WTC11 (cell line): ENCODE data around the gene AGFG2. TPM values are rescaled to one million over a fixed set of nuclear protein-coding genes. Genes with fewer than 3 reads are reported as not detected.

Experiments
- ATAC-seq: fragments of 200-7000 bp; cut with Tn5 transposase; 2 replicates; pipeline ENCODE4 v1.10.0; 2021; ENCODE audit warnings: mild to moderate bottlenecking, moderate library complexity
- CTCF ChIA-PET: fragments of 300-600 bp; sonication (Branson Sonifier 250); formaldehyde crosslinking; loops from one replicate; lab custom pipeline; 2021; ENCODE audit warnings: antibody characterized with exemption; lab: Charles Lee
- POLR2A ChIA-PET: fragments of 350-600 bp; sonication (Branson Sonifier 250); formaldehyde crosslinking; loops from one replicate; lab custom pipeline; 2021; ENCODE audit warnings: antibody characterized with exemption; lab: Charles Lee
- DNase-seq: peaks from one replicate; pipeline ENCODE4 v3.0.0; 2021; ENCODE audit warnings: low spot score
- H3K27ac Mint-ChIP-seq: 2 replicates; pipeline ENCODE4 v1.8.0; 2021; ENCODE audit warnings: mixed read lengths
- H3K27me3 Mint-ChIP-seq: 2 replicates; pipeline ENCODE4 v1.8.0; 2021; ENCODE audit warnings: low read depth, mild to moderate bottlenecking, moderate library complexity, mixed read lengths
- H3K36me3 Mint-ChIP-seq: 2 replicates; pipeline ENCODE4 v1.8.0; 2021; ENCODE audit warnings: mixed read lengths
- H3K4me1 Mint-ChIP-seq: 2 replicates; pipeline ENCODE4 v1.8.0; 2022; ENCODE audit warnings: mixed read lengths
- H3K4me3 Mint-ChIP-seq: 2 replicates; pipeline ENCODE4 v1.8.0; 2021; ENCODE audit warnings: mild to moderate bottlenecking, moderate library complexity, mixed read lengths
- H3K9me3 Mint-ChIP-seq: 2 replicates; pipeline ENCODE4 v1.8.0; 2021; ENCODE audit warnings: mixed read lengths
- CREB1 ChIP-seq: sonication (generic); formaldehyde crosslinking; IDR thresholded peaks from 2 replicates; pipeline ENCODE4 v1.8.0; 2023; ENCODE audit warnings: mild to moderate bottlenecking, missing genetic modification reagents
- CREM ChIP-seq: sonication (generic); formaldehyde crosslinking; IDR thresholded peaks from 2 replicates; pipeline ENCODE4 v1.8.1; 2022; ENCODE audit warnings: mild to moderate bottlenecking, missing genetic modification reagents, moderate library complexity
- CTCF ChIP-seq: fragments of 200-600 bp; IDR thresholded peaks from 2 replicates; pipeline ENCODE4 v1.8.0; 2022; ENCODE audit warnings: antibody characterized with exemption
- FOXK1 ChIP-seq: sonication (generic); formaldehyde crosslinking; IDR thresholded peaks from 2 replicates; pipeline ENCODE4 v1.8.0; 2022; ENCODE audit warnings: mild to moderate bottlenecking, moderate library complexity, missing genetic modification reagents
- GABPB1 ChIP-seq: sonication (generic); formaldehyde crosslinking; IDR thresholded peaks from 2 replicates; pipeline ENCODE4 v1.8.1; 2023; ENCODE audit warnings: mild to moderate bottlenecking, missing genetic modification reagents
- MAX ChIP-seq: sonication (generic); formaldehyde crosslinking; IDR thresholded peaks from 2 replicates; pipeline ENCODE4 v1.8.0; 2022; ENCODE audit warnings: mild to moderate bottlenecking, missing genetic modification reagents
- NFATC4 ChIP-seq: fragments of 250-450 bp; sonication (Bioruptor Pico); IDR thresholded peaks from 2 replicates; pipeline ENCODE4 v1.9.0; 2021; ENCODE audit warnings: mild to moderate bottlenecking
- NR1H2 ChIP-seq: sonication (generic); formaldehyde crosslinking; IDR thresholded peaks from 2 replicates; pipeline ENCODE4 v1.9.0; 2021; ENCODE audit warnings: mild to moderate bottlenecking, moderate library complexity, missing genetic modification reagents
- OVOL2 ChIP-seq: fragments of 250-450 bp; sonication (Bioruptor Pico); IDR thresholded peaks from 2 replicates; pipeline ENCODE4 v1.9.0; 2021; ENCODE audit warnings: mild to moderate bottlenecking, borderline replicate concordance
- PRRX2 ChIP-seq: fragments of 250-450 bp; sonication (Bioruptor Pico); IDR thresholded peaks from 2 replicates; pipeline ENCODE4 v1.8.0; 2021; ENCODE audit warnings: mild to moderate bottlenecking
- RORB ChIP-seq: fragments of 250-450 bp; sonication (Bioruptor Pico); IDR thresholded peaks from 2 replicates; pipeline ENCODE4 v1.9.0; 2021; ENCODE audit warnings: mild to moderate bottlenecking
- SOX15 ChIP-seq: fragments of 250-450 bp; sonication (Bioruptor Pico); IDR thresholded peaks from 2 replicates; pipeline ENCODE4 v1.9.0; 2021; ENCODE audit warnings: mild to moderate bottlenecking
- SP1 ChIP-seq: sonication (generic); formaldehyde crosslinking; conservative IDR thresholded peaks from 2 replicates; pipeline ENCODE4 v1.8.1; 2022; ENCODE audit warnings: missing genetic modification reagents
- USF2 ChIP-seq: sonication (generic); formaldehyde crosslinking; IDR thresholded peaks from 2 replicates; pipeline ENCODE4 v1.8.1; 2023; ENCODE audit warnings: mild to moderate bottlenecking, missing genetic modification reagents, moderate library complexity
- ZBTB21 ChIP-seq: sonication (generic); formaldehyde crosslinking; IDR thresholded peaks from 2 replicates; pipeline ENCODE4 v1.8.1; 2023; ENCODE audit warnings: mild to moderate bottlenecking, missing genetic modification reagents, borderline replicate concordance
- ZNF138 ChIP-seq: sonication (generic); formaldehyde crosslinking; conservative IDR thresholded peaks from 2 replicates; pipeline ENCODE4 v1.8.1; 2022; ENCODE audit warnings: mild to moderate bottlenecking, moderate library complexity, missing genetic modification reagents
- ZNF219 ChIP-seq: sonication (generic); formaldehyde crosslinking; IDR thresholded peaks from 2 replicates; pipeline ENCODE4 v1.8.0; 2023; ENCODE audit warnings: missing genetic modification reagents, mild to moderate bottlenecking, borderline replicate concordance
- total RNA-seq: library from RNA; stranded (reverse); gene quantifications from 3 replicates; pipeline ENCODE4 v1.2.3, GENCODE V29; 2021
- TF ChIP-seq, protein P1 (sequence below): sonication (generic); formaldehyde crosslinking; IDR thresholded peaks from 2 replicates; pipeline ENCODE4 v1.8.1; 2023; ENCODE audit warnings: mild to moderate bottlenecking, moderate library complexity, missing genetic modification reagents
- TF ChIP-seq, protein P2 (sequence below): sonication (generic); formaldehyde crosslinking; IDR thresholded peaks from 2 replicates; pipeline ENCODE4 v1.8.0; 2022; ENCODE audit warnings: mild to moderate bottlenecking, missing genetic modification reagents
- TF ChIP-seq, protein P3 (sequence below): sonication (generic); formaldehyde crosslinking; IDR thresholded peaks from 2 replicates; pipeline ENCODE4 v1.8.0; 2023; ENCODE audit warnings: missing genetic modification reagents, mild to moderate bottlenecking, borderline replicate concordance

Gene AGFG2
- total RNA-seq, 1 experiment from 2014 or later: 6.4 TPM

GRCh38 chr7:100568896-100569844 is 30.2 kb downstream of the AGFG2 start:
- H3K9me3 Mint-ChIP-seq: no peaks in the 10 kb centered on the region
- TF ChIP-seq MAX (no peak), FOXK1 (CRISPR knock-in tag) (0 out of 2 replicates have a peak, but pooled peaks have one; percentile 24), PRRX2 (CRISPR knock-in tag) (0 out of 2 replicates have a peak, but pooled peaks have one; percentile 31), OVOL2 (no peak), ZNF138 (CRISPR knock-in tag) (no peak), GABPB1 (CRISPR knock-in tag) (0 out of 2 replicates have a peak, but pooled peaks have one; percentile 30), RORB (CRISPR knock-in tag) (no peak), NFATC4 (CRISPR knock-in tag) (0 out of 2 replicates have a peak, but pooled peaks have one; percentile 3), CREM (no peak), USF2 (CRISPR knock-in tag) (peak; percentile 86), ZNF219 (CRISPR knock-in tag) (no peak), NR1H2 (CRISPR knock-in tag) (no peak), SOX15 (CRISPR knock-in tag) (no peak), CTCF (peak; percentile 32; the same call in 1 of the 2 replicates), ZBTB21 (CRISPR knock-in tag) (no peak), SP1 (peak; percentile 70), CREB1 (no peak)
- TF ChIP-seq, protein P1, sequence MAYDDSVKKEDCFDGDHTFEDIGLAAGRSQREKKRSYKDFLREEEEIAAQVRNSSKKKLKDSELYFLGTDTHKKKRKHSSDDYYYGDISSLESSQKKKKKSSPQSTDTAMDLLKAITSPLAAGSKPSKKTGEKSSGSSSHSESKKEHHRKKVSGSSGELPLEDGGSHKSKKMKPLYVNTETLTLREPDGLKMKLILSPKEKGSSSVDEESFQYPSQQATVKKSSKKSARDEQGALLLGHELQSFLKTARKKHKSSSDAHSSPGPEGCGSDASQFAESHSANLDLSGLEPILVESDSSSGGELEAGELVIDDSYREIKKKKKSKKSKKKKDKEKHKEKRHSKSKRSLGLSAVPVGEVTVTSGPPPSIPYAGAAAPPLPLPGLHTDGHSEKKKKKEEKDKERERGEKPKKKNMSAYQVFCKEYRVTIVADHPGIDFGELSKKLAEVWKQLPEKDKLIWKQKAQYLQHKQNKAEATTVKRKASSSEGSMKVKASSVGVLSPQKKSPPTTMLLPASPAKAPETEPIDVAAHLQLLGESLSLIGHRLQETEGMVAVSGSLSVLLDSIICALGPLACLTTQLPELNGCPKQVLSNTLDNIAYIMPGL (CRISPR knock-in tag): 0 out of 2 replicates have a peak, but pooled peaks have one; percentile 23
- TF ChIP-seq, protein P2, sequence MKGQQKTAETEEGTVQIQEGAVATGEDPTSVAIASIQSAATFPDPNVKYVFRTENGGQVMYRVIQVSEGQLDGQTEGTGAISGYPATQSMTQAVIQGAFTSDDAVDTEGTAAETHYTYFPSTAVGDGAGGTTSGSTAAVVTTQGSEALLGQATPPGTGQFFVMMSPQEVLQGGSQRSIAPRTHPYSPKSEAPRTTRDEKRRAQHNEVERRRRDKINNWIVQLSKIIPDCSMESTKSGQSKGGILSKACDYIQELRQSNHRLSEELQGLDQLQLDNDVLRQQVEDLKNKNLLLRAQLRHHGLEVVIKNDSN (CRISPR knock-in tag): peak; percentile 86; the same call in 1 of the 2 replicates
- TF ChIP-seq, protein P3, sequence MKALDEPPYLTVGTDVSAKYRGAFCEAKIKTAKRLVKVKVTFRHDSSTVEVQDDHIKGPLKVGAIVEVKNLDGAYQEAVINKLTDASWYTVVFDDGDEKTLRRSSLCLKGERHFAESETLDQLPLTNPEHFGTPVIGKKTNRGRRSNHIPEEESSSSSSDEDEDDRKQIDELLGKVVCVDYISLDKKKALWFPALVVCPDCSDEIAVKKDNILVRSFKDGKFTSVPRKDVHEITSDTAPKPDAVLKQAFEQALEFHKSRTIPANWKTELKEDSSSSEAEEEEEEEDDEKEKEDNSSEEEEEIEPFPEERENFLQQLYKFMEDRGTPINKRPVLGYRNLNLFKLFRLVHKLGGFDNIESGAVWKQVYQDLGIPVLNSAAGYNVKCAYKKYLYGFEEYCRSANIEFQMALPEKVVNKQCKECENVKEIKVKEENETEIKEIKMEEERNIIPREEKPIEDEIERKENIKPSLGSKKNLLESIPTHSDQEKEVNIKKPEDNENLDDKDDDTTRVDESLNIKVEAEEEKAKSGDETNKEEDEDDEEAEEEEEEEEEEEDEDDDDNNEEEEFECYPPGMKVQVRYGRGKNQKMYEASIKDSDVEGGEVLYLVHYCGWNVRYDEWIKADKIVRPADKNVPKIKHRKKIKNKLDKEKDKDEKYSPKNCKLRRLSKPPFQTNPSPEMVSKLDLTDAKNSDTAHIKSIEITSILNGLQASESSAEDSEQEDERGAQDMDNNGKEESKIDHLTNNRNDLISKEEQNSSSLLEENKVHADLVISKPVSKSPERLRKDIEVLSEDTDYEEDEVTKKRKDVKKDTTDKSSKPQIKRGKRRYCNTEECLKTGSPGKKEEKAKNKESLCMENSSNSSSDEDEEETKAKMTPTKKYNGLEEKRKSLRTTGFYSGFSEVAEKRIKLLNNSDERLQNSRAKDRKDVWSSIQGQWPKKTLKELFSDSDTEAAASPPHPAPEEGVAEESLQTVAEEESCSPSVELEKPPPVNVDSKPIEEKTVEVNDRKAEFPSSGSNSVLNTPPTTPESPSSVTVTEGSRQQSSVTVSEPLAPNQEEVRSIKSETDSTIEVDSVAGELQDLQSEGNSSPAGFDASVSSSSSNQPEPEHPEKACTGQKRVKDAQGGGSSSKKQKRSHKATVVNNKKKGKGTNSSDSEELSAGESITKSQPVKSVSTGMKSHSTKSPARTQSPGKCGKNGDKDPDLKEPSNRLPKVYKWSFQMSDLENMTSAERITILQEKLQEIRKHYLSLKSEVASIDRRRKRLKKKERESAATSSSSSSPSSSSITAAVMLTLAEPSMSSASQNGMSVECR (CRISPR knock-in tag): no peak
- TF ChIP-seq, all 79 proteins: peak for 9
- peak; percentile 85 for DNase-seq
- no peaks in the 10 kb centered on the region for H3K36me3 Mint-ChIP-seq
- peak; percentile 67 for ATAC-seq
- ChIA-PET CTCF (interaction anchor here (0.6 to 2.0 kb wide), 10 partner anchors 9 to 283 kb away, joined by 3 to 18 read pairs (median 3); partner anchors contain the start of genes FBXO24, LRCH4, MOSPD3 and SLC12A9), POLR2A (interaction anchor here (1.0 to 1.3 kb wide), 3 partner anchors 17 to 82 kb away, joined by 3 to 5 read pairs (median 3); partner anchors contain the start of genes FBXO24 and LRCH4)
- peak overlapping the region; percentile 67; the same call in 1 of the 2 replicates for H3K27ac Mint-ChIP-seq
- H3K4me3 Mint-ChIP-seq: peak overlapping the region; percentile 61
- H3K27me3 Mint-ChIP-seq: peaks cover 11% of the 10 kb centered on the region
- H3K4me1 Mint-ChIP-seq: peaks cover 46% of the 10 kb centered on the region
